Esophagus muscularis mucosa (tissue), 4 donors: Measurements from ENCODE around the gene CACNB3.

Experiments used
- CTCF ChIP-seq, 3 experiments: fragments of 200-600 bp in 2 of 3; fragments of 450-650 bp in 1 of 3; sonication (generic) in 2 of 3; IDR thresholded peaks; one replicate each; pipeline ENCODE4 v1.5.1; 2017 to 2019; ENCODE audit warnings: antibody characterized with exemption in 3 of 3, mild to moderate bottlenecking in 2 of 3, moderate library complexity in 1 of 3
- EP300 ChIP-seq: sonication (generic); formaldehyde crosslinking; IDR thresholded peaks from one replicate; pipeline ENCODE4 v1.6.1; 2017; ENCODE audit warnings: antibody characterized with exemption
- POLR2A ChIP-seq: fragments of 450-650 bp; IDR thresholded peaks from one replicate; pipeline ENCODE4 v1.6.1; 2017; ENCODE audit warnings: antibody characterized with exemption, moderate library complexity, mild to moderate bottlenecking, low read depth
- POLR2AphosphoS5 ChIP-seq, 2 donors: sonication (generic); formaldehyde crosslinking; IDR thresholded peaks; one replicate each; pipeline ENCODE4 v1.6.1; 2017; ENCODE audit warnings: antibody characterized with exemption in 2 of 2

GRCh38 chr12:48854488-48854887 lies 36.2 kb downstream of the CACNB3 start:
- TF ChIP-seq CTCF (IDR thresholded peaks at IDR 0.05) (no peak), POLR2AphosphoS5 (IDR thresholded peaks at IDR 0.05) (no peak), POLR2A (no peak), EP300 (no peak)
